GM18519 (cell line): Measurements from ENCODE around the gene MYO19.
A peak's percentile ranks its signal among the peaks of the same experiment; 100 is the strongest.
"Not testable (repeated sequence)": the region's sequence is repeated elsewhere in the genome, so short reads cannot be mapped to it uniquely, and the experiment has no call there.

Source experiments
- ATAC-seq: cut with Tn5 transposase; IDR thresholded peaks from one replicate; pipeline ENCODE4 v1.9.1; 2021; ENCODE audit warnings: mild to moderate bottlenecking, moderate library complexity; ENCODE audit not compliant: unreplicated experiment, low FRiP score

MYO19 gene

GRCh38 chr17:36533935-36534839 is 481 bp downstream of the MYO19 start:
- ATAC-seq, result peak; percentile 19

GRCh38 chr17:36532435-36532975 is 2.2 kb downstream of the MYO19 start:
- no peak for ATAC-seq

- ATAC-seq, result no peak
These were observed 5.5 kb downstream of the MYO19 start for GRCh38 chr17:36529121-36529520.

- ATAC-seq, result no peak
These were observed 6.9 kb downstream of the MYO19 start for GRCh38 chr17:36527621-36528250.

GRCh38 chr17:36525888-36526287 is 8.8 kb downstream of the MYO19 start:
- no peak for ATAC-seq

- no peak for ATAC-seq
These were observed 9.6 kb downstream of the MYO19 start for GRCh38 chr17:36525113-36525512.

GRCh38 chr17:36524428-36524876 is 10.2 kb downstream of the MYO19 start:
- no peak for ATAC-seq

- no peak for ATAC-seq
These were observed 11.6 kb downstream of the MYO19 start for GRCh38 chr17:36523113-36523512.

- ATAC-seq, result no peak
These were observed 18.8 kb downstream of the MYO19 start for GRCh38 chr17:36515837-36516236.

- ATAC-seq, result no peak
These were observed 19.8 kb downstream of the MYO19 start for GRCh38 chr17:36514856-36515255.

- ATAC-seq, result no peak
These were observed 22.0 kb downstream of the MYO19 start for GRCh38 chr17:36512641-36513040.

- ATAC-seq, result no peak
These were observed 23.5 kb downstream of the MYO19 start for GRCh38 chr17:36511216-36511615.

- ATAC-seq, result no peak
These were observed 24.0 kb downstream of the MYO19 start for GRCh38 chr17:36510636-36511035.

GRCh38 chr17:36509272-36509985 is 25.2 kb downstream of the MYO19 start:
- no peak for ATAC-seq

GRCh38 chr17:36508439-36508838 is 26.2 kb downstream of the MYO19 start:
- not testable (repeated sequence) for ATAC-seq

- no peak for ATAC-seq
These were observed 27.4 kb downstream of the MYO19 start for GRCh38 chr17:36507266-36507665.

- ATAC-seq, result no peak
These were observed 27.8 kb downstream of the MYO19 start for GRCh38 chr17:36506831-36507230.

GRCh38 chr17:36506249-36506826 is 28.3 kb downstream of the MYO19 start:
- ATAC-seq, result no peak

- no peak for ATAC-seq
These were observed 29.5 kb downstream of the MYO19 start for GRCh38 chr17:36505171-36505570.

- ATAC-seq, result no peak
These were observed 30.5 kb downstream of the MYO19 start for GRCh38 chr17:36504156-36504545.
